Natural killer cell (primary cell): ENCODE results near the gene EIF4E1B. TPM values are rescaled to one million over a fixed set of nuclear protein-coding genes. Genes with fewer than 3 reads are reported as not detected.
A peak's percentile ranks its signal among the peaks of the same experiment; 100 is the strongest.

Source experiments
- ATAC-seq, 3 donors: fragments of 150-1000 bp in 2 of 3; fragments of 200-7000 bp in 1 of 3; cut with Tn5 transposase; 1 replicate in 1 of 3; 2 replicates in 2 of 3; pipeline ENCODE4 v1.10.0; 2021; ENCODE audit warnings: mild to moderate bottlenecking in 2 of 3, moderate library complexity in 2 of 3
- DNase-seq, 2 donors: peaks; one replicate each; pipeline versions ENCODE4 v3.0.0 to v3.0.0-alpha.2; 2013 to 2021; ENCODE audit warnings: mixed read lengths in 1 of 2
- H3K27ac ChIP-seq: one replicate; pipeline ENCODE4 v1.5.1; 2013; ENCODE audit warnings: mild to moderate bottlenecking, low read length
- H3K27me3 ChIP-seq: one replicate; pipeline ENCODE4 v1.6.1; 2013; ENCODE audit warnings: low read length; ENCODE audit not compliant: control insufficient read depth, insufficient read depth
- H3K36me3 ChIP-seq: one replicate; pipeline ENCODE4 v1.6.1; 2013; ENCODE audit warnings: low read length; ENCODE audit not compliant: control insufficient read depth, insufficient read depth
- H3K4me1 ChIP-seq: one replicate; pipeline ENCODE4 v1.6.1; 2013; ENCODE audit warnings: low read length; ENCODE audit not compliant: control insufficient read depth, insufficient read depth
- H3K4me3 ChIP-seq: one replicate; pipeline ENCODE4 v1.5.1; 2013; ENCODE audit warnings: low read length
- H3K9me3 ChIP-seq: one replicate; pipeline ENCODE4 v1.6.1; 2013; ENCODE audit warnings: low read length; ENCODE audit not compliant: control insufficient read depth, insufficient read depth
- H3K27ac Mint-ChIP-seq, 2 donors: one replicate each; pipeline ENCODE4 v1.8.0; 2022; ENCODE audit warnings: mild to moderate bottlenecking in 2 of 2, mixed read lengths in 2 of 2, moderate library complexity in 1 of 2
- H3K27me3 Mint-ChIP-seq, 2 donors: one replicate each; pipeline ENCODE4 v1.8.0; 2022; ENCODE audit warnings: low read depth in 2 of 2, mixed read lengths in 2 of 2
- H3K36me3 Mint-ChIP-seq: one replicate; pipeline ENCODE4 v1.8.0; 2022; ENCODE audit warnings: mixed read lengths
- H3K4me1 Mint-ChIP-seq, 2 donors: one replicate each; pipeline ENCODE4 v1.8.0; 2022; ENCODE audit warnings: mixed read lengths in 2 of 2
- H3K4me3 Mint-ChIP-seq: one replicate; pipeline ENCODE4 v1.8.0; 2022; ENCODE audit warnings: mild to moderate bottlenecking, moderate library complexity, mixed read lengths
- H3K9me3 Mint-ChIP-seq, 2 donors: one replicate each; pipeline ENCODE4 v1.8.0; 2022; ENCODE audit warnings: mixed read lengths in 2 of 2
- WGBS: methylation state at CpG from one replicate; pipeline ENCODE4 v1.1.7; 2013; ENCODE audit warnings: missing lambda C conversion rate; ENCODE audit not compliant: insufficient coverage; 5-methylcytosine and 5-hydroxymethylcytosine counted together
- intact Hi-C: fragments of 100-400 bp; cut with micrococcal nuclease; formaldehyde crosslinking; loops from one replicate; pipeline ENCODE4 v1.14.2; 2022
- total RNA-seq, 4 donors: library from RNA; stranded (reverse); fragments of 120-200 nt in 1 of 4; gene quantifications; one replicate each; pipeline versions ENCODE4 v1.2.3 to v1.2.4, GENCODE V29; 2013 to 2022
- TF ChIP-seq, protein P1 (sequence below): fragments of 200-600 bp; IDR thresholded peaks from one replicate; pipeline ENCODE4 v1.8.0; 2022; ENCODE audit warnings: antibody characterized with exemption

EIF4E1B gene
- total RNA-seq, 3 donors from 2014 or later (not counting 1 experiment from before 2014, with no cell fraction given), result not detected

DNA sequence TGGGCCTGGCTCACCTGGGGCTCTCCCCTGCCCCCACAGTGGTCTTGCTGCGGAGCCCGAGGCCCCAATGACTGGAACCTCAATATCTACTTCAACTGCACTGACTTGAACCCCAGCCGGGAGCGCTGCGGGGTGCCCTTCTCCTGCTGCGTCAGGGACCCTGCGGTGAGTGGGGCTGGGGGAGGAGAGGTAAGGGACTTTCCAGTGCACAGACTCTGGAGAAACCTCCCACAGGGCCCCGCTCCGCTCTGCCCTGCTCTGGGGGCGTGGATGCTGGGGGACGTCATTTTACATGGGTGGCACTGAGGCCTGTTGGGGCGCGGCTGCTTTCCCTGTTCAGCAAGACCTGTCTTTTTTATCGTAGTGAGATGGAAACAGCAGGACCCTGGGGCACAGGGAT lies 24.4 kb downstream of the EIF4E1B start:
- Histone ChIP-seq H3K27ac (no peak overlapping the region), H3K36me3 (peaks cover 8% of the 10 kb centered on the region), H3K9me3 (no peaks in the 10 kb centered on the region), H3K4me3 (no peak overlapping the region), H3K27me3 (no peaks in the 10 kb centered on the region), H3K4me1 (peaks cover 67% of the 10 kb centered on the region)
- Mint-ChIP-seq H3K9me3 (no peaks in the 10 kb centered on the region), H3K4me3 (no peak overlapping the region), H3K36me3 (no peaks in the 10 kb centered on the region), H3K27me3 (no peaks in the 10 kb centered on the region), H3K27ac (no peak overlapping the region), H3K4me1 (peaks cover 50 to 63% of the 10 kb centered on the region in 2 donors)
- WGBS, result 94% methylated on average over 14 of the region's 14 CpGs
- intact Hi-C loops, result loop anchor here (5.0 kb wide), 1 partner anchor 457 kb away; no protein-coding TSS in a partner anchor
- peak in 1 of 2 donors; percentile 42 for DNase-seq
- no peak for ATAC-seq
- TF ChIP-seq, protein P1, sequence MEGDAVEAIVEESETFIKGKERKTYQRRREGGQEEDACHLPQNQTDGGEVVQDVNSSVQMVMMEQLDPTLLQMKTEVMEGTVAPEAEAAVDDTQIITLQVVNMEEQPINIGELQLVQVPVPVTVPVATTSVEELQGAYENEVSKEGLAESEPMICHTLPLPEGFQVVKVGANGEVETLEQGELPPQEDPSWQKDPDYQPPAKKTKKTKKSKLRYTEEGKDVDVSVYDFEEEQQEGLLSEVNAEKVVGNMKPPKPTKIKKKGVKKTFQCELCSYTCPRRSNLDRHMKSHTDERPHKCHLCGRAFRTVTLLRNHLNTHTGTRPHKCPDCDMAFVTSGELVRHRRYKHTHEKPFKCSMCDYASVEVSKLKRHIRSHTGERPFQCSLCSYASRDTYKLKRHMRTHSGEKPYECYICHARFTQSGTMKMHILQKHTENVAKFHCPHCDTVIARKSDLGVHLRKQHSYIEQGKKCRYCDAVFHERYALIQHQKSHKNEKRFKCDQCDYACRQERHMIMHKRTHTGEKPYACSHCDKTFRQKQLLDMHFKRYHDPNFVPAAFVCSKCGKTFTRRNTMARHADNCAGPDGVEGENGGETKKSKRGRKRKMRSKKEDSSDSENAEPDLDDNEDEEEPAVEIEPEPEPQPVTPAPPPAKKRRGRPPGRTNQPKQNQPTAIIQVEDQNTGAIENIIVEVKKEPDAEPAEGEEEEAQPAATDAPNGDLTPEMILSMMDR, result no peak

DNA sequence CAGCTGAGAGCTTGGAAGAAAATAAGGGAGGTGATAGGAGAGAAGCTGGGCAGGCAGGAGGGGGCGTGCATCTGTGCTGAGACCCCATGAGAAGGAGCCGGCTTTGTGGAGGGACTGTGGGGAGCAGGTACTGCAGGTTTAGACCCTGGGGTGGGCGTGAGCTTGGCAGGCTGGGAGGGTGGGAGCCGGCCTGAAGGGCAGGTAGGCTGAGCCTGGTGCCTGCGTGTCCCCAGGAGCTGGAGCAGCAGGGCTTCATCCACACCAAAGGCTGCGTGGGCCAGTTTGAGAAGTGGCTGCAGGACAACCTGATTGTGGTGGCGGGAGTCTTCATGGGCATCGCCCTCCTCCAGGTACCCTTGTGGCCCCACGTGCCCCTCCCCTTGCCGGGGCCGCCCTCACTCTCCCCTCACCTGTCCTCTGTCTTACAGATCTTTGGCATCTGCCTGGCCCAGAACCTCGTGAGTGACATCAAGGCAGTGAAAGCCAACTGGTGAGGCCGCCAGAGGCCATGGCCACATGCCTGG lies 26.1 kb downstream of the EIF4E1B start:
- Mint-ChIP-seq H3K4me1 (peaks cover 40 to 59% of the 10 kb centered on the region in 2 donors), H3K27ac (no peak overlapping the region), H3K4me3 (peak overlapping the region; percentile 26), H3K36me3 (no peaks in the 10 kb centered on the region), H3K9me3 (no peaks in the 10 kb centered on the region), H3K27me3 (peaks cover 0 to under 1% of the 10 kb centered on the region in 2 donors)
- H3K4me1 ChIP-seq, result peaks cover 60% of the 10 kb centered on the region
- intact Hi-C loops, result loop anchor here (5.0 kb wide), 1 partner anchor 456 kb away; no protein-coding TSS in a partner anchor
- TF ChIP-seq, protein P1, result no peak
- ATAC-seq, result no peak
- WGBS, result 94% methylated on average over 13 of the region's 13 CpGs
- no peak overlapping the region for H3K27ac ChIP-seq
- no peak overlapping the region for H3K4me3 ChIP-seq
- H3K36me3 ChIP-seq, result peaks cover 8% of the 10 kb centered on the region
- no peaks in the 10 kb centered on the region for H3K27me3 ChIP-seq
- no peaks in the 10 kb centered on the region for H3K9me3 ChIP-seq
- no peak for DNase-seq

DNA sequence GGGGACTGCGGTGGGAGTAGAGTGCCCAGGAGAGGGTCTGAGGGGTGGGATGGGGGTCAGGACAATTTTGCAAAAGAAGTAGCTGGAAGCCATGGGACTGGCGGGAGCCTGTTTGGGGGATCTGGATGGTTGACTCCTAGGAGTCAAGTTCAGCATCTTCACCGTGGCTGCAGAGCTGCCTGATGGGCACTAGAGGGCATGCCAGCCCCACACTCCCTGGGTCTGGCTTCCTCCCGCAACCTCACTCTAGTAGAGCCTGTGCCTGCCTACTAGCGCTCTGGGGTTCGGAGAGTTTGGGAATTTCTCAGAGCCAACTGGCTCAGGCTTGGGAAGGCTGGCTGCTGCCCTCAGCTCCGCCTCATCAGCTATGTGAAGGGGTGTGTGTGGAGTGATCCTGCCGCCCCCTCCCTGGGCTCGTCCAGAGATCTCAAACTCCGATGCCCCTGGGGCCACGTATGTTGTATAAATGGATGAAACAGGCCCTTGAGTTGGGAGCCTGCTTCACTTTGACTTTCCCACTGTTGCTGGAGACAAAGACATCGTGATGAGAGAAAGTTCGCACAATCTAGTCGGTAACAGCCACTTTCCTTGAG lies 27.6 kb downstream of the EIF4E1B start:
- Histone ChIP-seq H3K36me3 (peaks cover 8% of the 10 kb centered on the region), H3K27ac (no peak overlapping the region), H3K27me3 (no peaks in the 10 kb centered on the region), H3K9me3 (no peaks in the 10 kb centered on the region), H3K4me3 (no peak overlapping the region), H3K4me1 (peaks cover 45% of the 10 kb centered on the region)
- 53% methylated on average over 13 of the region's 14 CpGs for WGBS
- Mint-ChIP-seq H3K27ac (no peak overlapping the region), H3K4me3 (peak overlapping the region; percentile 73), H3K4me1 (peaks cover 29 to 44% of the 10 kb centered on the region in 2 donors), H3K9me3 (no peaks in the 10 kb centered on the region), H3K36me3 (no peaks in the 10 kb centered on the region), H3K27me3 (peaks cover 0 to 2% of the 10 kb centered on the region in 2 donors)
- ATAC-seq (peak; percentile 74 to 81 (median 77)), DNase-seq (peak; percentile 58 to 85)
- intact Hi-C loops, result loop anchor here (2.0 to 5.0 kb wide), 2 partner anchors 301 to 454 kb away; no protein-coding TSS in a partner anchor
- TF ChIP-seq, protein P1, result peak; percentile 88
